H1 (cell line): ENCODE data around the gene ST8SIA2. TPM values are rescaled to one million over a fixed set of nuclear protein-coding genes. Genes with fewer than 3 reads are reported as not detected.

Experiments used
- CTCF ChIA-PET: fragments of 300-600 bp; sonication (Branson Sonifier 250); formaldehyde crosslinking; loops from one replicate; lab custom pipeline; 2021; ENCODE audit not compliant: partially characterized antibody; lab: Charles Lee
- POLR2A ChIA-PET: fragments of 300-600 bp; sonication (Branson Sonifier 250); formaldehyde crosslinking; loops from one replicate; lab custom pipeline; 2021; ENCODE audit warnings: inconsistent platforms; ENCODE audit not compliant: partially characterized antibody; lab: Charles Lee
- DNase-seq, 2 experiments: peaks; one replicate each; pipeline versions ENCODE4 v3.0.0 to v3.0.0-alpha.2; 2010 to 2022; ENCODE audit warnings: low spot score in 2 of 2, low read depth in 1 of 2, mixed read lengths in 1 of 2
- FAIRE-seq: peaks from 2 replicates; lab custom pipeline; 2011; peaks lifted over from hg19 to GRCh38; lab: Jason Lieb, UNC
- H2AFZ ChIP-seq: 2 replicates; pipeline ENCODE4 v1.8.1; 2012; ENCODE audit warnings: low read length, inconsistent platforms
- H2AK5ac ChIP-seq: 2 replicates; pipeline ENCODE4 v1.6.1; 2013; ENCODE audit warnings: low read depth, low read length
- H2BK120ac ChIP-seq: replicated peaks from 2 replicates; pipeline ENCODE3; 2013; ENCODE audit warnings: low read depth, low read length, inconsistent platforms
- H2BK12ac ChIP-seq: 2 replicates; pipeline ENCODE4 v1.6.1; 2013; ENCODE audit warnings: low read depth, low read length
- H2BK15ac ChIP-seq: 2 replicates; pipeline ENCODE4 v1.6.1; 2013; ENCODE audit warnings: low read length
- H2BK20ac ChIP-seq: 2 replicates; pipeline ENCODE4 v1.6.1; 2013; ENCODE audit warnings: low read length
- H2BK5ac ChIP-seq: 2 replicates; pipeline ENCODE4 v1.6.1; 2013; ENCODE audit warnings: low read depth, low read length
- H3K14ac ChIP-seq: 2 replicates; pipeline ENCODE4 v1.6.1; 2013; ENCODE audit warnings: inconsistent platforms; ENCODE audit not compliant: insufficient read length
- H3K18ac ChIP-seq: 2 replicates; pipeline ENCODE4 v1.6.1; 2013; ENCODE audit warnings: low read length; ENCODE audit errors: extremely low read depth
- H3K23ac ChIP-seq: 2 replicates; pipeline ENCODE4 v1.6.1; 2013; ENCODE audit warnings: inconsistent platforms; ENCODE audit not compliant: insufficient read length
- H3K23me2 ChIP-seq: 2 replicates; pipeline ENCODE4 v1.6.1; 2013; ENCODE audit warnings: low read depth, low read length
- H3K27ac ChIP-seq: 2 replicates; pipeline ENCODE4 v1.6.1; 2011; ENCODE audit warnings: low read depth, low read length, inconsistent platforms
- H3K27me3 ChIP-seq, 4 experiments: replicated peaks in 1 of 4; 1 replicate in 1 of 4; 2 replicates in 3 of 4; pipeline versions ENCODE4 v1.6.1 to v1.8.1; 2011 to 2013; ENCODE audit warnings: low read length in 3 of 4, mild to moderate bottlenecking in 3 of 4, inconsistent platforms in 2 of 4, mixed read lengths in 2 of 4, moderate library complexity in 1 of 4; ENCODE audit not compliant: control insufficient read depth in 3 of 4, insufficient read depth in 3 of 4; ENCODE audit errors: extremely low read depth in 1 of 4
- H3K36me3 ChIP-seq, 4 experiments: 2 replicates each; pipeline versions ENCODE4 v1.6.1 to v1.8.1; 2011 to 2013; ENCODE audit warnings: mild to moderate bottlenecking in 4 of 4, low read length in 3 of 4, moderate library complexity in 2 of 4, control low read depth in 1 of 4, inconsistent platforms in 1 of 4; ENCODE audit not compliant: insufficient read depth in 4 of 4, control insufficient read depth in 2 of 4
- H3K4ac ChIP-seq: replicated peaks from 2 replicates; pipeline ENCODE3; 2013; ENCODE audit warnings: low read length, low read depth, mixed read lengths, inconsistent platforms; ENCODE audit not compliant: insufficient read length
- H3K4me1 ChIP-seq, 4 experiments: replicated peaks in 1 of 4; 1 replicate in 1 of 4; 2 replicates in 3 of 4; pipeline versions ENCODE4 v1.6.1 to v1.8.1; 2011 to 2013; ENCODE audit warnings: low read length in 3 of 4, inconsistent platforms in 2 of 4, mixed read lengths in 1 of 4; ENCODE audit not compliant: insufficient read depth in 4 of 4, control insufficient read depth in 3 of 4
- H3K4me2 ChIP-seq, 2 experiments: 2 replicates each; pipeline versions ENCODE4 v1.6.1 to v1.8.1; 2011 to 2013; ENCODE audit warnings: low read depth in 2 of 2, low read length in 2 of 2, control low read depth in 1 of 2, inconsistent platforms in 1 of 2, mild to moderate bottlenecking in 1 of 2; ENCODE audit not compliant: insufficient read depth in 1 of 2
- H3K4me3 ChIP-seq, 4 experiments: fragments of 200-600, 300-600 bp in 1 of 4; sonication (generic), shearing (Covaris generic), sonication (Bioruptor Twin) in 1 of 4; 2 replicates each; pipeline versions ENCODE4 v1.5.1 to v1.8.1; 2011 to 2016; ENCODE audit warnings: low read length in 4 of 4, low read depth in 3 of 4, control low read depth in 2 of 4, inconsistent platforms in 2 of 4, mild to moderate bottlenecking in 2 of 4, mixed read lengths in 1 of 4, moderate library complexity in 1 of 4; ENCODE audit not compliant: insufficient read depth in 2 of 4; ENCODE audit errors: extremely low read depth in 1 of 4
- H3K56ac ChIP-seq: replicated peaks from 2 replicates; pipeline ENCODE3; 2013; ENCODE audit warnings: low read depth, mild to moderate bottlenecking, mixed read lengths, low read length, inconsistent platforms; ENCODE audit not compliant: insufficient read length
- H3K79me1 ChIP-seq: 2 replicates; pipeline ENCODE4 v1.6.1; 2013; ENCODE audit warnings: low read depth, low read length, control low read depth
- H3K79me2 ChIP-seq, 2 experiments: 2 replicates each; pipeline versions ENCODE4 v1.6.1 to v1.8.1; 2012 to 2013; ENCODE audit warnings: low read length in 2 of 2, mild to moderate bottlenecking in 2 of 2, inconsistent platforms in 1 of 2; ENCODE audit not compliant: insufficient read depth in 2 of 2, control insufficient read depth in 1 of 2
- H3K9ac ChIP-seq, 4 experiments: replicated peaks in 1 of 4; 1 replicate in 1 of 4; 2 replicates in 3 of 4; pipeline versions ENCODE4 v1.6.1 to v1.8.1; 2011 to 2013; ENCODE audit warnings: low read depth in 3 of 4, low read length in 3 of 4, control low read depth in 2 of 4, mild to moderate bottlenecking in 2 of 4, moderate library complexity in 2 of 4, inconsistent platforms in 1 of 4; ENCODE audit errors: extremely low read depth in 1 of 4
- H3K9me3 ChIP-seq, 2 experiments: 2 replicates each; pipeline versions ENCODE4 v1.6.1 to v1.8.1; 2012 to 2013; ENCODE audit warnings: mild to moderate bottlenecking in 2 of 2, moderate library complexity in 2 of 2, control low read depth in 1 of 2, inconsistent platforms in 1 of 2, low read depth in 1 of 2, low read length in 1 of 2, mixed read lengths in 1 of 2; ENCODE audit not compliant: insufficient read depth in 2 of 2
- H4K20me1 ChIP-seq, 2 experiments: replicated peaks in 1 of 2; 2 replicates each; pipeline versions ENCODE3 to v1.8.1; 2011 to 2013; ENCODE audit warnings: inconsistent platforms in 2 of 2, low read length in 2 of 2, mild to moderate bottlenecking in 1 of 2; ENCODE audit not compliant: insufficient read depth in 2 of 2, control insufficient read depth in 1 of 2
- H4K5ac ChIP-seq: 2 replicates; pipeline ENCODE4 v1.6.1; 2013; ENCODE audit warnings: low read length, low read depth, mixed read lengths, inconsistent platforms; ENCODE audit not compliant: insufficient read length
- H4K8ac ChIP-seq: 2 replicates; pipeline ENCODE4 v1.8.0; 2013; ENCODE audit warnings: mild to moderate bottlenecking, moderate library complexity, low read length, inconsistent platforms; ENCODE audit not compliant: insufficient read depth; ENCODE audit errors: extremely low read depth
- H4K91ac ChIP-seq: replicated peaks from 2 replicates; pipeline ENCODE3; 2013; ENCODE audit warnings: low read length, mixed read lengths, inconsistent platforms; ENCODE audit not compliant: insufficient read length
- ASH2L ChIP-seq: fragments of 200-600, 300-600 bp; sonication (generic); IDR thresholded peaks from one replicate; pipeline ENCODE4 v1.7.1; 2017; ENCODE audit warnings: low read length
- EGR1 ChIP-seq: IDR thresholded peaks from 2 replicates; pipeline ENCODE4 v1.6.1; 2011; ENCODE audit warnings: low read depth, low read length, borderline replicate concordance
- GABPA ChIP-seq: IDR thresholded peaks from 2 replicates; pipeline ENCODE4 v1.6.1; 2011; ENCODE audit warnings: mild to moderate bottlenecking, low read length, moderate library complexity, borderline replicate concordance; ENCODE audit not compliant: insufficient read depth
- HDAC2 ChIP-seq, 2 experiments: fragments of 300-600 bp in 1 of 2; sonication (generic) in 1 of 2; IDR thresholded peaks; 2 replicates each; pipeline ENCODE4 v1.6.1; 2011 to 2012; ENCODE audit warnings: low read depth in 2 of 2, low read length in 2 of 2, mild to moderate bottlenecking in 2 of 2, moderate library complexity in 2 of 2, borderline replicate concordance in 1 of 2, inconsistent platforms in 1 of 2
- HDAC6 ChIP-seq: IDR thresholded peaks from one replicate; pipeline ENCODE4 v1.7.1; 2012; ENCODE audit warnings: low read depth, mild to moderate bottlenecking, inconsistent platforms, low read length, moderate library complexity
- MAFK ChIP-seq: IDR thresholded peaks from 2 replicates; pipeline ENCODE4 v1.6.1; 2012; ENCODE audit warnings: low read depth, mild to moderate bottlenecking, improper control_type of control experiment, low read length
- NRF1 ChIP-seq: IDR thresholded peaks from 2 replicates; pipeline ENCODE4 v1.6.1; 2011; ENCODE audit warnings: mild to moderate bottlenecking, low read depth, low read length, improper control_type of control experiment
- SIX5 ChIP-seq: IDR thresholded peaks from 2 replicates; pipeline ENCODE4 v1.6.1; 2011; ENCODE audit warnings: mild to moderate bottlenecking, low read depth, low read length
- SP2 ChIP-seq: IDR thresholded peaks from 2 replicates; pipeline ENCODE4 v1.6.1; 2012; ENCODE audit warnings: mild to moderate bottlenecking, low read length, inconsistent platforms
- TAF7 ChIP-seq: optimal IDR thresholded peaks from 2 replicates; pipeline ENCODE3; 2011; ENCODE audit warnings: low read depth, mild to moderate bottlenecking, inconsistent platforms, low read length, moderate library complexity, borderline replicate concordance
- TBP ChIP-seq: IDR thresholded peaks from 2 replicates; pipeline ENCODE4 v1.6.1; 2011; ENCODE audit warnings: low read depth, low read length, improper control_type of control experiment
- TEAD4 ChIP-seq: IDR thresholded peaks from 2 replicates; pipeline ENCODE4 v1.6.1; 2012; ENCODE audit warnings: low read depth, low read length, inconsistent platforms, mixed read lengths
- WGBS, 2 experiments: shearing (Covaris generic) in 1 of 2; methylation state at CpG; one replicate each; pipeline versions ENCODE4 v1.1.6 to v1.1.7; 2013 to 2015; ENCODE audit warnings: low lambda C conversion rate in 2 of 2, mixed read lengths in 2 of 2, inconsistent platforms in 1 of 2, low coverage in 1 of 2, missing lambda C conversion rate in 1 of 2; ENCODE audit not compliant: insufficient replicate concordance in 2 of 2, insufficient coverage in 1 of 2, insufficient read length in 1 of 2; ENCODE audit errors: extremely low coverage in 1 of 2, missing lambda C conversion rate in 1 of 2; 5-methylcytosine and 5-hydroxymethylcytosine counted together
- polyA plus RNA-seq, 7 experiments: library from polyadenylated mRNA; depleted of rRNA in 3 of 7; stranded (reverse) in 5 of 7; unstranded in 2 of 7; fragments of >200 nt in 5 of 7; fragments of 200-250 nt in 2 of 7; gene quantifications; 1 replicate in 5 of 7; 2 replicates in 1 of 7; 4 replicates in 1 of 7; pipeline versions ENCODE4 v1.2.1 to v1.2.3, GENCODE V29; 2011 to 2013; ENCODE audit warnings: missing spikeins in 2 of 7, mixed read lengths in 2 of 7
- total RNA-seq: library from RNA; stranded (reverse); fragmentation: NEBNext Ultra II Directional; extraction: Animal tissue kit (Norgen Biotek cat#: 25700); gene quantifications from 2 replicates; pipeline ENCODE4 v1.2.1, GENCODE V29; 2021

The ST8SIA2 gene
- total and polyA plus RNA-seq, 2 of the 8 experiments (the other 6 are each of a cell fraction or from before 2014, with no cell fraction given), result 3.0 to 4.5 TPM

DNA sequence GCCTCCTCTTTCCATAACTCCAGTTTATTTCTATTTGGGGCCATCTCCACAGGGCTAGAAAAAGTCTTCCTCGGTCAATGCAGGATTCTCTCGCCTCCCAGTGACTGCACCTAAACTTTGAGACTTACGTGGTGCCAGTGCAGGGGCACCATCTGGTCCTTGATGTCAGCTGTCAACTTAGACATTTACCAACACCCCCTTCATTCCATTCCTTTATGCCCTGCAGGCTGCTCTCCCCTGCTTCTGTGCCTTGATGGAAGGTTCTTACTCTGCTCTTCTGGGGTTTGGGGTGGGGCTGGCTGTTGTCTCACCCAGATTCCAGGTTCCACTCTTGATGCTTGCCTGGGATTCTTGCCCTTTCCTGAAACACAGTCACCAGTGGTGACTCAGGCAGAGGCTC, 101.8 kb downstream of the ST8SIA2 start:
- Histone ChIP-seq H3K18ac (no peak overlapping the region), H3K27ac (no peak overlapping the region), H3K23ac (no peak overlapping the region), H2BK12ac (no peak overlapping the region), H3K4me3 (no peak overlapping the region), H4K5ac (no peak overlapping the region), H3K4me1 (no peaks in the 10 kb centered on the region), H4K20me1 (no peaks in the 10 kb centered on the region), H3K23me2 (peaks cover 2% of the 10 kb centered on the region; the same call in 1 of the 2 replicates), H2AFZ (no peak overlapping the region), H3K79me2 (no peaks in the 10 kb centered on the region), H3K14ac (no peak overlapping the region), H2BK20ac (no peak overlapping the region), H3K9ac (no peak overlapping the region), H2BK15ac (no peak overlapping the region), H2BK120ac (no peak overlapping the region), H2BK5ac (no peak overlapping the region), H3K79me1 (no peaks in the 10 kb centered on the region), H3K4me2 (no peak overlapping the region), H3K56ac (no peak overlapping the region), H3K4ac (no peak overlapping the region), H3K27me3 (no peaks in the 10 kb centered on the region), H3K36me3 (no peaks in the 10 kb centered on the region), H2AK5ac (no peak overlapping the region), H3K9me3 (no peaks in the 10 kb centered on the region), H4K8ac (no peak overlapping the region), H4K91ac (no peak overlapping the region)
- POLR2A ChIA-PET, result no interaction called here
- peak in 1 of 2 experiments; percentile 13 for DNase-seq
- CTCF ChIA-PET, result no interaction called here
- no peak for FAIRE-seq
- whole genome bisulfite sequencing, 2 experiments, result 97% methylated on average over 3 of the region's 3 CpGs; no CpG with 5 or more reads in 1 of the 2 experiments
- TF ChIP-seq ASH2L (no peak), HDAC2 (IDR thresholded peaks at IDR 0.05; ENCODE audit: borderline replicate concordance in 1 of 2, low read depth in 2 of 2, low read length in 2 of 2) (no peak), GABPA (no peak), NRF1 (no peak), MAFK (no peak), EGR1 (no peak), SP2 (no peak), HDAC6 (no peak), TEAD4 (no peak), TBP (no peak), SIX5 (no peak), TAF7 (no peak)
